ENCODE measurements around the gene SDC3. TPM values are rescaled to one million over a fixed set of nuclear protein-coding genes. Genes with fewer than 3 reads are reported as not detected.

SDC3 gene
- total RNA-seq, 3 donors from 2014 or later = 0.55 to 1.0 (median 0.68) TPM

GRCh38 chr1:30894508-30894973, 14.0 kb downstream of the SDC3 start:
- ATAC-seq (no peak), DNase-seq (no peak)
- Mint-ChIP-seq H3K9me3 (no peaks in the 10 kb centered on the region), H3K4me1 (ENCODE audit: low read depth) (no peaks in the 10 kb centered on the region), H3K4me3 (no peak overlapping the region), H3K27me3 (ENCODE audit: low read depth) (peaks cover 33% of the 10 kb centered on the region), H3K36me3 (ENCODE audit: insufficient read depth) (no peaks in the 10 kb centered on the region)

- H3K36me3 Mint-ChIP-seq (ENCODE audit: insufficient read depth) = no peaks in the 10 kb centered on the region
- no peak overlapping the region for H3K4me3 Mint-ChIP-seq
- no peak for DNase-seq
- H3K9me3 Mint-ChIP-seq = no peaks in the 10 kb centered on the region
- no peaks in the 10 kb centered on the region for H3K4me1 Mint-ChIP-seq (ENCODE audit: low read depth)
- peaks cover 33% of the 10 kb centered on the region for H3K27me3 Mint-ChIP-seq (ENCODE audit: low read depth)
- no peak for ATAC-seq
Observed at GRCh38 chr1:30893776-30894507, 14.6 kb downstream of the SDC3 start.

GRCh38 chr1:30892671-30893073, 15.9 kb downstream of the SDC3 start:
- no peak overlapping the region for H3K4me3 Mint-ChIP-seq
- H3K4me1 Mint-ChIP-seq (ENCODE audit: low read depth) = no peaks in the 10 kb centered on the region
- H3K27me3 Mint-ChIP-seq (ENCODE audit: low read depth) = peaks cover 32% of the 10 kb centered on the region
- DNase-seq = no peak
- H3K9me3 Mint-ChIP-seq = no peaks in the 10 kb centered on the region
- no peaks in the 10 kb centered on the region for H3K36me3 Mint-ChIP-seq (ENCODE audit: insufficient read depth)
- ATAC-seq = no peak

GRCh38 chr1:30891227-30891552, 17.4 kb downstream of the SDC3 start:
- no peaks in the 10 kb centered on the region for H3K36me3 Mint-ChIP-seq (ENCODE audit: insufficient read depth)
- no peak for DNase-seq
- H3K4me3 Mint-ChIP-seq = no peak overlapping the region
- peaks cover 25% of the 10 kb centered on the region for H3K27me3 Mint-ChIP-seq (ENCODE audit: low read depth)
- ATAC-seq = no peak
- H3K4me1 Mint-ChIP-seq (ENCODE audit: low read depth) = no peaks in the 10 kb centered on the region
- no peaks in the 10 kb centered on the region for H3K9me3 Mint-ChIP-seq

GRCh38 chr1:30890502-30891226, 17.9 kb downstream of the SDC3 start:
- Mint-ChIP-seq H3K27me3 (ENCODE audit: low read depth) (peaks cover 21% of the 10 kb centered on the region), H3K36me3 (ENCODE audit: insufficient read depth) (no peaks in the 10 kb centered on the region), H3K9me3 (no peaks in the 10 kb centered on the region), H3K4me3 (no peak overlapping the region), H3K4me1 (ENCODE audit: low read depth) (no peaks in the 10 kb centered on the region)
- DNase-seq = no peak
- ATAC-seq = no peak

- no peak overlapping the region for H3K4me3 Mint-ChIP-seq
- peaks cover 16% of the 10 kb centered on the region for H3K27me3 Mint-ChIP-seq (ENCODE audit: low read depth)
- DNase-seq = no peak
- ATAC-seq = no peak
- H3K9me3 Mint-ChIP-seq = no peaks in the 10 kb centered on the region
- no peaks in the 10 kb centered on the region for H3K36me3 Mint-ChIP-seq (ENCODE audit: insufficient read depth)
- H3K4me1 Mint-ChIP-seq (ENCODE audit: low read depth) = no peaks in the 10 kb centered on the region
Observed at GRCh38 chr1:30889511-30889910, 19.0 kb downstream of the SDC3 start.

- H3K36me3 Mint-ChIP-seq (ENCODE audit: insufficient read depth) = no peaks in the 10 kb centered on the region
- H3K27me3 Mint-ChIP-seq (ENCODE audit: low read depth) = peaks cover 19% of the 10 kb centered on the region
- DNase-seq (no peak), ATAC-seq (no peak)
- H3K4me1 Mint-ChIP-seq (ENCODE audit: low read depth) = no peaks in the 10 kb centered on the region
- no peak overlapping the region for H3K4me3 Mint-ChIP-seq
- no peaks in the 10 kb centered on the region for H3K9me3 Mint-ChIP-seq
Observed at GRCh38 chr1:30888975-30889374, 19.6 kb downstream of the SDC3 start.

- H3K36me3 Mint-ChIP-seq (ENCODE audit: insufficient read depth) = no peaks in the 10 kb centered on the region
- no peak overlapping the region for H3K4me3 Mint-ChIP-seq
- ATAC-seq (no peak), DNase-seq (no peak)
- H3K9me3 Mint-ChIP-seq = no peaks in the 10 kb centered on the region
- H3K27me3 Mint-ChIP-seq (ENCODE audit: low read depth) = peaks cover 15% of the 10 kb centered on the region
- no peaks in the 10 kb centered on the region for H3K4me1 Mint-ChIP-seq (ENCODE audit: low read depth)
Observed at GRCh38 chr1:30888391-30888790, 20.2 kb downstream of the SDC3 start.

- no peaks in the 10 kb centered on the region for H3K4me1 Mint-ChIP-seq (ENCODE audit: low read depth)
Observed at GRCh38 chr1:30887485-30888315, 20.9 kb downstream of the SDC3 start.

GRCh38 chr1:30886710-30887428, 21.7 kb downstream of the SDC3 start:
- Mint-ChIP-seq H3K27me3 (ENCODE audit: low read depth) (peaks cover 12% of the 10 kb centered on the region), H3K4me1 (ENCODE audit: low read depth) (no peaks in the 10 kb centered on the region), H3K36me3 (ENCODE audit: insufficient read depth) (no peaks in the 10 kb centered on the region), H3K9me3 (no peaks in the 10 kb centered on the region), H3K4me3 (no peak overlapping the region)
- ATAC-seq (no peak), DNase-seq (no peak)

More at GRCh38 chr1:30887485-30888315, 20.9 kb downstream of the SDC3 start:
- no peak for ATAC-seq
- H3K9me3 Mint-ChIP-seq = no peaks in the 10 kb centered on the region
- DNase-seq = no peak
- no peak overlapping the region for H3K4me3 Mint-ChIP-seq
- H3K36me3 Mint-ChIP-seq (ENCODE audit: insufficient read depth) = no peaks in the 10 kb centered on the region
- peaks cover 14% of the 10 kb centered on the region for H3K27me3 Mint-ChIP-seq (ENCODE audit: low read depth)

- H3K4me3 Mint-ChIP-seq = no peak overlapping the region
- H3K4me1 Mint-ChIP-seq (ENCODE audit: low read depth) = no peaks in the 10 kb centered on the region
- H3K36me3 Mint-ChIP-seq (ENCODE audit: insufficient read depth) = no peaks in the 10 kb centered on the region
- no peaks in the 10 kb centered on the region for H3K9me3 Mint-ChIP-seq
- no peak for DNase-seq
- ATAC-seq = no peak
- H3K27me3 Mint-ChIP-seq (ENCODE audit: low read depth) = peaks cover 15% of the 10 kb centered on the region
Observed at GRCh38 chr1:30885570-30886522, 22.7 kb downstream of the SDC3 start.

GRCh38 chr1:30884723-30885122, 23.8 kb downstream of the SDC3 start:
- no peaks in the 10 kb centered on the region for H3K9me3 Mint-ChIP-seq
- H3K4me3 Mint-ChIP-seq = no peak overlapping the region
- no peak for ATAC-seq
- H3K36me3 Mint-ChIP-seq (ENCODE audit: insufficient read depth) = no peaks in the 10 kb centered on the region
- H3K27me3 Mint-ChIP-seq (ENCODE audit: low read depth) = peaks cover 16% of the 10 kb centered on the region
- no peaks in the 10 kb centered on the region for H3K4me1 Mint-ChIP-seq (ENCODE audit: low read depth)
- no peak for DNase-seq

Measured in activated T-cell treated with anti-CD3 and anti-CD28 coated beads, Interleukin-2, amount 50 U/mL, for 4 hours (primary cell).